ENCODE measurements around the gene LAMA2.

The LAMA2 gene

DNA sequence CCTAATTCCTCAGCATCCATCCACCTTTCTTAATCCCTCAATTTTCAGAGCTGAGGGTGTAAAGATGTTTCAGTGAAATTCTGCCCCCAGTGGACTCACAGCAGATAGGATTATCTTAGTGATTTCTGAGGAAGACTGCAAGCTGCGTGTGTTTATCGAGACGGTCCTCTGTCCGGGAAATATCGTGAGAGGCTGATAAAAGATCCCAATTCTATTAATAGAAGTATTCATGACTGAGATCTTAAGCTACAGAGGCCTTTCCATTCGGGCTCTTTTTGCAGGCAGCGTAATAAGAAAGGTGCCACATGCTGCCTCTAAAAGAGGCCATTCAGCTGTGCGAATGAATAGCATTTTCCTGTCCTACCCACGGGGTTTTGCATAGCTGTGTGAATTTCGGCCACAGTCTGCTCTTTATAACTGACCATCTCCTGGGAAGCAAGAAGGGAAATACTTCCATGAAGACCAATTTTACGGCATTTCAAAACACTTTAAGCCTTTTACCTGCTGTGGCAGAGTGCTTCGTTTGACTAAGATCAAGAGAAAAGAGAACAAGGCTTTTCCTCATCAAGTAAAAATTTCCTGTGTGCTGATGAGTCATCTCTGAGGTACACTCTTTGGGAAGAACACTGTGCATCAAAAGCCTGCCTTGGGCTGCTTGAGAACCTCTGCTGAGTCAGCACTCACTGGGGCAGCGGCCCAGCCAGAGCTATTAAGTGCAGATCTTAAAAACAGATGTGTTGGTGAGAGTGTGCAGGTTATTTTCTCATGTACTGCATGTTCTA lies 618.2 kb downstream of the LAMA2 start:
- DNase-seq = peak; percentile 91

DNA sequence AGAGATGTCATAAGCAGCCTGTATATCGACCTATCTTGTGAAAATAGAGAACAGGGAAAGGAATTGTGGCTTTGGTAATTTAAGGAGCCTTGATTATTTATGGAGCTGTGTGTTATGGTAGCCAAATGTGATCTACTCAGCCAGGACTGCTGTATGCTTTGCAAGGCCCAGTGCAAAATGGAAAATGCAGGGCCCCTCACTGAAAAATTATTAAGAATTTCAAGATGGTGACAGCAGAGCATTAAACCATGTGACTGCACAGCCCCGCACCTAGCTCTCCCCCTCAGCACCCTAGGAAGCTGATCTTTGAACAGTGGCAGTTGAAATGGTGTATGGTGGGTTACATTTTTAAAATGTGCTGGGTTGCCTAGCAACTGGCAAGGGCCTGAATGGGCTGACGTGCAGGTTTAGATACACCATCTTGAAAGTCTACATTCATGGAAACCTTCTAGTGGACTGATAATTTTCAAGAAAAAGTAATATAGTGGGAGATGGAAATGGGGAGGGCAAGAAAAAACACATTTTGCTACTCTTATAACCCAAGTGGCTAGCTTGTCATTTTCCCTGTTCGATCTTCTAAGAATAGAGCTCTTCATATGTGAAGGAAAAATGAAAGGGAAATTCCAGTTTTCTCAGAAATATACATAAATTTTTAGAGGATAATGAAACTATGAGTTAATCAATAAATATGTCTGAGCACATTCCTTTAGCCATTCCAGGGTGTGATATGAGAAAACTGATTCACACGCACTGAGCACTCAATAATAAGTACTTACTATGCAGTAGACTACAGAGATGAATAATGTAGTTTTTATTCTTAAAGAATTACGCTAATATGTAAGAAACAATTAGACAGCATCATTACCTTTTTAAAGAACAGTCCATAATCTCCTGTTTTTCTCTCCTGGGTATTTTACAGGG lies 619.1 kb downstream of the LAMA2 start:
- DNase-seq = no peak

DNA sequence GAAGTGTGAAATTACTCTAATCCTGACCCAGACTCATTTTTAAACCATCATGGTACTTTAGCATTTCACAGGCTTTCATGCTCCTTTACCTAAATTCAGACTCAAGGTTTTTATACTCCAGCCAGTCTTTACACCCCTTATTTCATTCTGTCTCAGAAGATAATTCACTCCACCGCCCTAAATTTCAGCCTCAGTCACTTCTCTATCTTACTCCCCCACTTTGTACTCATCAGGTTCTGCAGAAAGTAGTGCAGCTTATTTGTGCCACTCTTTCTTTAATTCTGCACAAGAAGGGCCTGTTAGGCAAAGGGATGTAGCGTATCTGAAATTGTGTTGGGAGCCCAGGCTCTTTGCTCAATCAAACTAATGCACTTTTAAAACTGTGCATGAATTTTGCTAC lies 621.5 kb downstream of the LAMA2 start:
- no peak for DNase-seq

DNA sequence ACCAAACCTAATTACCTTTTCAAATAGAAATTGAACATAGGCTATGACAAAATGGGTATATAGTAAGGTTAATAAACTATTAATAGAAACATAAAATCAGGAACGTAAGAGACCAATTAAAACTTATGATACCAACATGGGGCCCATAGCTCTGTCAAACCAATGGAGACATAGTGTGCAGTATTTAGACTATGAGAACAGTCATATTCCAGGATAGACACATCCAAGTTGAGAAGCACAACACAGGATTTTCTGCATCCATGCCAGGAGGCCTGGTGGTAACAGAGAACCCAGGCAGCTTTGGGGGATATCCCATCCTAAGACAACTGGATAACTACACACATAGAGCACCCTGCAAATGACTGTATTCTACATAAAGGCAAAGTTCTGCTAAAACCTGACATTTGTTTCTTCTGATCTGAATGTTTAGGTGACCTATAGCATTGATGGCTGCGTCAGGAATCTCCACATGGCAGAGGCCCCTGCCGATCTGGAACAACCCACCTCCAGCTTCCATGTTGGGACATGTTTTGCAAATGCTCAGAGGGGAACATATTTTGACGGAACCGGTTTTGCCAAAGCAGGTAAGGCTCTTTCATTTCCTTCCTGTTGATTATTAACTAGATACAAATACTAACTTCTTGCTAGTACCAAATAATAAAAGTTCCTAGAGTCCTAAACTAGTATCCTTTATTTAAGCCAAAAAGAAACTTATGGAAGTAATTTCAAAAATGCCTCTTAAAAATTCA lies 624.3 kb downstream of the LAMA2 start:
- no peak for DNase-seq

DNA sequence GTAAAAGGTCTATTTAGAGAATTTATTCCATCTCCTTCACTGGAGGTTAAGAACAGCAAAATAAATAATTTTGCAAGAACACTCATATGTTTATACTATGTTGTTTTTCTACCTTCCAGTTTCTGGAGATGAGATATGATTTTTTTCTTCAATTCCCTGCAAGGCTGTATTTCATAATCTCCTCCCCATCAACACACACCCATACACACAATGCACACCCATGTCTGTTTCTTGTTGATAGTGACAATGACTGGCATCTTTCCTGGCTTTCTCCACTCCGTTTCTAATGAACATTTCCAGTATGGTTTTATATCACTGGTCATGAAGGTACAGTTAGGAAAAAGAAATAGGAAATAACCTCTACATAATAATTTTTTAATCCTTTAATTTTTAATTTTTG lies 624.9 kb downstream of the LAMA2 start:
- no peak for DNase-seq

DNA sequence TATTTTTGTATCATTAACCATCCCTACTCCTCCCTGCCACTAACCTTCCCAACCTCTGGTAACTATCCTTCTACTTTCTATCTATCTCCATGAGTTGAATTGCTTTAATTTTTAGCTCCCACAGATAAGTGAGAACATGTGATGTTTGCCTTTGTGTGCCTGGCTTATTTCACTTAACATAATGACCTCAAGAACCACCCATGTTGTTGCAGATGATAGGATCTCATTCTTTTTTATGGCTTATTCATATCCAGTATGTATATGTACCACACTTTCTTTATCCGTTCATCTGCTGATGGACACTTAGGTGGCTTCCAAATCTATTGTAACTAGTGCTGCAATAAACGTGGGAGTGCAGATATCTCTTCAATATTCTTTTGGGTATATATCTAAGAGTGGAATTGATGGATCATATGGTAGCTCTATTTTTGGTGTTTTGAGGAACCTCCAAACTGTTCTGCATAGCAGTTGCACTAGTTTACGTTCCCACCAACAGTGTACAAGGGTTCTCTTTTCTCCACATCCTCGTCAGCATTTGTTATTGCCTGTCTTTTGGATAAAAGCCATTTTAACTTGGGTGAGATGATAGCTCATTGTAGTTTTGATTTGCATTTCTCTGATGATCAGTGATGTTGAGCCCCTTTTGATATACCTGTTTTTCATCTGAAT lies 625.7 kb downstream of the LAMA2 start:
- no peak for DNase-seq

DNA sequence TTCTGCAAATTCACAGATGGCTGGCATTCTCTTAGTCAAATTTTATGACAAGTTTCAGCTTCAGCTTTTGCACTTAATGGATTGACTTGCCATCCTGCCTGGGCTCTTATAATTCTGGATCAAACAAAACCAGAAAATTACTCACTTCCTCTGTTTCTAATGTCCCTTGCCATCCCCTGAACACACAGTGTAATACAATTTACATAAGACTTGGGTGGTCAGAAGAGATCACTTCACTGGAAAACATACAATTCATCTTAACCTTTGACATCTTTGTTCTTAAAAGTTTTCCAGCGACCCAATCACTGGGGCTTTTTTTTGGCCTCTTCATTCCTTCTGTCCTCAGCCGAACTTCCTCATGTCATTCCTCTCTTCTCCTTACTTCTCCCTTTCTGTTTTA lies 628.0 kb downstream of the LAMA2 start:
- no peak for DNase-seq

DNA sequence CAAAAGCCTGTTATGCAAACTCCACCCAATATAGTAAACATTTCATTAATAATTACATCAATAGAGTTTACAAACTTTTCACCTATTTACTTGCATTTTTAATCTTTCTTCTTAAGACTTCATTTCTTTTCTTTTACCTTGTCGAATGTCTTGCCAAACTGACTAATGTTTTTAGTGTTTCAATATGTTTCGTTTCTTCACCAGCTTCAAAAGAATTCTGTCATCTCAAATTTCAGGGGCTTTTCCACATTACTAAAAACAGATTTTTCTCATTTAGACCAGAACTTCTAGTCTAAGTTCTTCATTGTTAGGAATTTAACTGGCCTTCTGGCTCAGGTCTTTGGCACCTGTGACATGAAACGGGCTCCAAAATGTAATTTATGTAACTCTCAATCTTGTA lies 630.5 kb downstream of the LAMA2 start:
- DNase-seq = no peak

DNA sequence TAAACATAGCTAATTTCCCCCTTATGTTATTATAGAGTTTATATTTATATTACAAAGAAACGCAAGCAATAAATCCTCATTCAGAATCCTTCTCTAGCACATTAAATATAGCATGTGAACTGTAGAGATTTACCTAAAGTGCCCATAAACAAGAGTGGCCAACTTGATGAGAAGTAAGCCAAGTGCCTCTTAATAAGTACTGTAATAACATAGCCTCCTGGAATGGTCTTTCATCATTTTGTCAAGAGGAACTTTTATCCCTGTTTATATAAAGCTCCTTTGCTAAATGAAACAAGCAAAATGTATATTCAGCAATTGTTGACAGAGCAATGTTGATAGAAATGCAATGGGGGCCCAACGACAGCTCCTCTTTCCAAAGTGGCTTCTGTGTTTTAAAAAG lies 632.1 kb downstream of the LAMA2 start:
- no peak for DNase-seq

DNA sequence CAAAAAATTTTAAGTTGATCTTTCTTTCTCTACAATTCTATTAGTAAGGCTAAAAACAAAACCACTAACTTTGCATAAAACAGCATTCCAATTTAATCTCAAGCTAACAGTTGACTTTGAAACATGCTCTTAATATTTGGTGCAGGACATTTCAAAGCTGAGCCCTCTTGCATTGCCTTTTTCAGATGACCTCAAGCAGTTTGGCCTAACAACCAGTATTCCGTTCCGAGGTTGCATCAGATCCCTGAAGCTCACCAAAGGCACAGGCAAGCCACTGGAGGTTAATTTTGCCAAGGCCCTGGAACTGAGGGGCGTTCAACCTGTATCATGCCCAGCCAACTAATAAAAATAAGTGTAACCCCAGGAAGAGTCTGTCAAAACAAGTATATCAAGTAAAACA lies 633.1 kb downstream of the LAMA2 start:
- DNase-seq = no peak

DNA sequence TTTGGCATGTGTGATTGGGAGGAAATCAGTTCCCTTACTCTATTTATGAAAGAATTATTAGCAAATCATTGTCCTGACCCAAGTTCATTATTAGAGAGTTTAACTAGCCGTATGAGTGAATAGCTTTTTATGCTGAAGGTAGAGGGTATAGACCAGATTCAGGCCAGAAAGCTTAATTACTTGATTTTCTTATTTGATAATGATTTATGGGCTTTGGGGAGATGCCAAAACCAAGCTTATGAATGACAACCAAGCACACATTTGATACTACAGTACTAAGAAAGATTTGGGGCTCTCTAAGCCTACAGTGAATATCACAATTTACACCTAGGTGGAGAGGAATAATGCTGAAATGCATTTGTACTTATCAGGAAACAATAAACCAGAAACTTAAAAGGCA lies 633.8 kb downstream of the LAMA2 start:
- no peak for DNase-seq

DNA sequence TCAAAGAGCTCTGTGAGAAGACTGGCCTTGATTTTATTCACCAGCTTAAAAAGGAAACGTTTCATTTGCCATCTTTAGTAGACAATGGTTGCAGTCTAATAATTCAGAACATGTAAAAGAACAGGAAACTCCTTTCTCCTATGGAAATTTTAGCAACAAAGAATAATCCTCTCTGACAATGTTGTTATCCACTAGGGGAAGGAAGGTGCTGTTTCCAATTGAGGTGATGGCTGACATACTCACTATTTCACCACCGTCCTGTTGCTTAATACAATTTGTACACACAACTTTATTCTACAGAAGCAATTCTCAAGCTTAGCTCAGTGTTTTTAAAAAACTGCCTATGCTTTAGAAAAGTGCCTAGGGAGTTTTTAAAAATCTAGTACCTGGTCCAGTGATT lies 634.4 kb downstream of the LAMA2 start:
- DNase-seq = no peak

DNA sequence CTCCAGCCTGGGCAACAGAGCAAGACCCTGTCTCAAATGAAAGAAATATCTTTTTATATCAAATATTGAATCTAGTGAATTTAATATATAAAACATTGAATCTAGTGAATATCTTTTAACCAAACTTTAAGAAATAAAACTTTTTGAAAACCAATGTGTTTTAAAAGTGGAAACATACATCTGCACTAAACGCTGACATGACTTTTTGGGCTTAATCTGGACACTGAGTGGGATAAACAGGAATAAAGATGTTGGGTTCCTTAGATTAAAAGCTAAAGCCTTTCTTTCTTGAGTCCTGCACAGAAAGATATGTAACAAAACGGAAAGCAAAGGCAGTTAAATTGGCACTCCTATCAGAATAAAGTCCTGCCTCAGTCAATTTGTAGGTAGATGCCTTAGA lies 636.8 kb downstream of the LAMA2 start:
- DNase-seq = no peak

DNA sequence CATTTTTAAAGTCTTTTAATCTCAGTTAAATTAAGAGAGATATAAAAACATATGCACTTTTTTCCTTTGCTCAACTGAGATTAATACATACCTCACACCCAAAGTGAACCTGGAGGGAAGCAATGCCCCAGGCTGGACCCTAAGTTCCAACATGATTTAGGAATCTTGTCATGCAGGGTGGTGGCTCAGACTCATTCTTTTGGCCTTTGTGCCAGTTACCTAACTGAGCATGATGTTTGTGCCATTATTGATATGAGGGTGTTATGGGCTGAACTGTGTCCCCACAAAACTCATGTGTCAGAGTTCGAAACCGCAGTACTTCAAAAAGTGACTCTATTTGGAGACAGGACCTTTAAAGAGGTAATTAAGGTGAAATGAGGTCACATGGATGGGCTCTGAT lies 639.0 kb downstream of the LAMA2 start:
- DNase-seq = no peak

DNA sequence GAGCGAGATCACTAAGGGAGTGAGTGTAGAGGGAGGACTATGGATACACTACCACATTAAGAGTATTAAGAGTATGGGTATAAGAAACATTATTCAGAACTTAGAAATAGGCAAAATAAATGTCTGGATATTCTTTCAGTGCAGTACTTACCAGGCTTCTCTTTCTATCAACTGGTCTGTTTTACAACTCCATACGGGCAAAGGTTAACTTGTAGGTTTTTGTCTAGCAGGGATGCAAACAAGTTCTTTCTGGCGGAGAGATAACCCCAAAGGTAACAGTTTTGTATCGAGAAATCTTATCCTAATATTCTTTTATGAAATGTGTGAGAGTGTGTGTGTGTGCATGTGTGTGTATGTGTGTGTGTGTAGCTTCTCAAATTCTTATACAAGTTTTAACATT lies 640.9 kb downstream of the LAMA2 start:
- DNase-seq = no peak

DNA sequence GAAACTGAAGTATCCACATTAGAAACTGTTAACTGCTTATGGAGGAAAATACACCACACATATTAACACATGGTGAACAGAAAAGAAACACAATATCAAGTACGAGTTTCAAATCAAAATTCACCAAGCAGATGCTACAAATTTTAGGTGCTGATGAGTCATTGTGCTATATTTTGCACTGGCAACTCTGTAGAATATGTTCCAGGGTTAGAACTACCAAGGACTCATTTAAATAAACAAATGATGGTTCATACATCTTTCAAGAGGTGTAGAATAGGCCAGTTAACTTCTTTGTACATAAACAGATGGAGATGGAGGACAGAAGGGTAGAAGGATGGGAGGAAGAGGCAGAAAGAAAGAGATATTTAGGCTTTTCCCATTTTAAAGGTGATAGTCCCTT lies 642.1 kb downstream of the LAMA2 start:
- no peak for DNase-seq

DNA sequence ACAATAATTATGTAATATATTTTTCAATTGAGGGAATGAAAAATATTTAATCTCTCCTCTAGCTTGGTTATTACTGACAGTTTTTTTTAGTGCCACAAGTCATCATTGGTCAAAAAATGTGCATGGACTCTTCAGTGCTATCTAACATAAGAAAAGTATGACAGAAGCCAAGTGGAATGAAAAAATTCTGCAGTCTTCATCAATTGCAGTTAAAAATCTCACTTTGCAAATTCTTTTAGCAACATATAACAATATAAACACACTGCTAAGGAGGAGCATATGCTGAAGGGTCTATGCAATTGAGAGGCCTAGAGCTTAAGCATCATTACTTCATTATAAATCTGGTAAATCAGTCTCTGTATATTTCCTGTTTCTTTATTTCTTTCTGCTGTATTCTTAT lies 652.0 kb downstream of the LAMA2 start:
- no peak for DNase-seq

DNA sequence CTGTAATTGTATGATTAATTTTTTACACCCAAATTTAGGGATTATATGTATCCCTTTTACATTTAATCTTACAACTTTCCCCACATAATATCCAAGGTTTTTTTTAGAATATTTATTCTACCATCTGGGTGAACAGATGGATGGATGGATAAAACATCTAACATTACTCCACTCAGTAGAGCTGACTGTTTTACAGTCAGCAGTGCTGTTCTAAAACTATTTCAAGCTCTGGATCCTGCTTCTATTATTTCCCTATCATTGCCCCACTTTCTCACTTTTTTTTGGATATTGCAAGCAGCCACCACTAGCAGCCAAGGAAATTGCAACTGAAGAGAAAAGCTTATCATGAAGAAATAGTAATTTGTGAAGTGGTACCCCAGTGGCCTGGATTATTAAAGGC lies 653.3 kb downstream of the LAMA2 start:
- no peak for DNase-seq

DNA sequence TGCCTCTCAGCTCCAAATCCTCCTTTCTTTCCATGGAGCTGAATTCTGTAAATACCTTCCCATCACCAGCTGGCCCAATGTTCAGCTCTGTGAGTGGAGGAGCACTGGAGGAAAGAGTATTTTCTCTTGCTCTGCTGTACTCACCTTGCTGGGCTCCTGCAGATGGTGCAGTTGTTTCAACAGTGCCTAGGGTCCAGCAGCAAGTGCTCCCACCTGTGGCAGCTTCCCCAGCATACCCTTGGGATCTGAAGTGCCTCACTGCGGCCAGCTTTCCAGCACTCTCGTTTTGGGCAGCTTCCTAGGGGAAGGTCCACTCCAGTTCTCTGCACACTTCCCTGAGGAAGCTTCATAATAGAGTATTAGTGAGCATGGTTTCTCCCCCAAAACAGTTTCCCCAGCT lies 656.1 kb downstream of the LAMA2 start:
- DNase-seq = no peak

DNA sequence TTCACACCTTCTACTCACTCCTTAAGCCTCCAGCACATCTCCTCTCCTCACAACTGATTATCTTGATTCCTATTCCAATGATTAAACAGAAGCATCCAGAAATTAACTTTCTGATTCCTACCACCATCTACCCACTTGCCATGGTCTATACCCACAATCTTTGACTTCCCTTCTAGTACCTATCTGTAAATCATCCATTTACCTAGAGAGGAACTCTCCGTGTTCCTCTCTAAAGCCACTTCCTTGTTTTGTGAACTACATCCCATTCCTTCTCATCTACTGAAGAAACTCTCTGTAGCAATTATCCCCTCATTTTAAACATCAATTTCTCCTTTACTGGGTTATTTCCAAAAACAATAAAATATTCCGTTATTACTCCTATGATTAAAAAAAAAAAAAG lies 659.8 kb downstream of the LAMA2 start:
- DNase-seq = no peak

DNA sequence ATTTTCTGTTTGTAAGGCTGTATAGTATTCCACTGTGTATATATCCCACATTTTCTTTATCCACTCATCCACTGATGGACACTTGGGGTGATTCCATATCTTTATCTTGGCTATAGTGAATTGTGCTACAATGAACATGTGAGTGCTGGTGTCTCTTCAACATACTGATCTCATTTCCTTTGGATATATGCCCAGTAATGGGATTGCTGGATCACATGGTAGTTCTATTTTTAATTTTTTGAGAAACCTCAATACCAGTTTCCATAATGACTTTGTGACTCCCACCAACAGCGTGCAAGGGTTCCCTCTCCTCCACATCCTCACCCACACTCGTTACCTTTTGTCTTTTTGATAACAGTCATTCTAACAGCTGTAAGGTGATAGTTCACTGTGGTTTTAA lies 661.0 kb downstream of the LAMA2 start:
- peak; percentile 77 for DNase-seq

DNA sequence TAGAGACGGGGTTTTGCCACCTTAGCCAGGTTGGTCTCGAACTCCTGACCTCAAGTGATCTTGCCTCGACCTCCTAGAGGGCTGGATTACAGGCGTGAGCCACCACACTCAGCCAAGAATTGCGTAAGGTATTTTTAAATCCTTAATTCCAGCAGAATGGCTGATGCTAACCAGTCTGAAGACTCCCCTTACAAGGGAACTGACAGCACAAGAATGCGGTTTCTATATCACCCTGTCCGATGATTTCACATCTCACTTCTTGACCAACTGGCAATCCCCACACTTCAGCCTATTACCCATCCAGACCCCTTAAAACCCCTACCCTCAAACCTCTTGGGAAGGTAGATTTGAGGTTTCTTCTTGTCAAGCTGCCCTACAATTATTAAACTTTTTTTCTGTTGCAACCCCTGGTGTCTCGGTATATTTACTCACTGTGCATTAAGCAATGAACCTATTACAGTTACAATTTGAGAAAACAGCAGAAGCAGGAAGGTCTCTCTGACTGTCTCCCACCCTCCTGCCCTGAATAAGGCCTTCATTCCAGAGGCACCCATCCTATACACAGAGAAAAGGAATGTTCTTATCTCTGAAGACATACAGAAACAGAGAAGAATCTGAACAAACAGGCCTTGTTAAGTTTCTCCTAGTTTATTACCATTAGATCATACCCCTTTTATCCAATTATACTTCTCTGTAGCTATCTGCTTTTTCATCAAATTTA lies 662.1 kb downstream of the LAMA2 start:
- DNase-seq = peak; percentile 58

Data from NCI-H226 (cell line).